Psoas muscle (tissue), 8 donors: Measurements from ENCODE around the gene TMEM43. TPM values are rescaled to one million over a fixed set of nuclear protein-coding genes. Genes with fewer than 3 reads are reported as not detected.

Source experiments
- ATAC-seq, 4 donors: fragments of 200-7000 bp; cut with Tn5 transposase; one replicate each; pipeline ENCODE4 v1.9.1; 2020; ENCODE audit warnings: moderate library complexity in 3 of 4, mild to moderate bottlenecking in 2 of 4
- DNase-seq, 2 donors: peaks; one replicate each; pipeline ENCODE4 v3.0.0-alpha.2; 2020
- H3K27ac ChIP-seq: fragments of 200-600 bp; one replicate; pipeline ENCODE4 v1.8.0; 2022
- H3K27me3 ChIP-seq, 3 donors: fragments of 200-600 bp in 1 of 3; one replicate each; pipeline versions ENCODE4 v1.6.1 to v1.8.0; 2013 to 2022; ENCODE audit warnings: low read length in 2 of 3, mild to moderate bottlenecking in 2 of 3, moderate library complexity in 1 of 3; ENCODE audit not compliant: insufficient read depth in 3 of 3
- H3K36me3 ChIP-seq, 2 donors: fragments of 200-600 bp in 1 of 2; one replicate each; pipeline versions ENCODE4 v1.6.1 to v1.8.0; 2013 to 2022; ENCODE audit warnings: low read depth in 1 of 2, mild to moderate bottlenecking in 1 of 2, moderate library complexity in 1 of 2; ENCODE audit not compliant: insufficient read depth in 1 of 2
- H3K4me1 ChIP-seq: fragments of 200-600 bp; one replicate; pipeline ENCODE4 v1.8.0; 2022
- H3K4me3 ChIP-seq: fragments of 200-600 bp; one replicate; pipeline ENCODE4 v1.8.0; 2022; ENCODE audit warnings: mild to moderate bottlenecking
- H3K9me3 ChIP-seq: fragments of 200-600 bp; one replicate; pipeline ENCODE4 v1.8.0; 2022
- WGBS, 3 donors: extraction: QIAGEN DNeasy Blood & Tissue Kit; methylation state at CpG; one replicate each; pipeline versions ENCODE4 v1.1.6 to v1.1.7; 2013; 5-methylcytosine and 5-hydroxymethylcytosine counted together
- intact Hi-C, 2 donors: fragments of 100-400 bp; cut with DNase I; formaldehyde crosslinking; loops; one replicate each; pipeline versions ENCODE4 v1.11.0 to v1.14.2; 2022
- polyA plus RNA-seq, 3 donors: library from polyadenylated mRNA; stranded (reverse); fragments of 200-250 nt; gene quantifications; one replicate each; pipeline ENCODE4 v1.2.3, GENCODE V29; 2013
- total RNA-seq, 4 donors: library from RNA; stranded (reverse); fragmentation: NEBNext Ultra II Directional in 2 of 4; extraction: Animal tissue kit (Norgen Biotek cat#: 25700) in 2 of 4; gene quantifications; one replicate each; pipeline versions ENCODE4 v1.2.1 to v1.2.4, GENCODE V29; 2021 to 2023
- TF ChIP-seq, protein P1 (sequence below): fragments of 200-600 bp; IDR thresholded peaks from one replicate; pipeline ENCODE4 v1.8.0; 2022; ENCODE audit warnings: antibody characterized with exemption
- donor health status: healthy with polysubstance abuse.
- donor health status: DM: no; HTN: no; CAD: no; lungs with moderate emphysema.
- donor health status: Bipolar disorder and iron deficiency.
- donor health status: healthy.
- donor health status: DM: yes; HTN: yes; CAD: no.
- donor health status: DM: no; HTN: no; CAD: no.
- donor health status: DM: no; HTN: no; CAD: no.
- donor health status: DM: yes; HTN: yes; CAD: no.

Gene TMEM43
- total and polyA plus RNA-seq, 7 donors, result 28.2 to 107 (median 41.5) TPM

- WGBS, 3 donors, result 90 to 92% (median 92%) methylated on average over 4 of the region's 4 CpGs
- H3K4me1 ChIP-seq, result no peaks in the 10 kb centered on the region
- H3K36me3 ChIP-seq, result peaks cover 22 to 46% of the 10 kb centered on the region in 2 donors
- no peak overlapping the region for H3K4me3 ChIP-seq
- TF ChIP-seq, protein P1, sequence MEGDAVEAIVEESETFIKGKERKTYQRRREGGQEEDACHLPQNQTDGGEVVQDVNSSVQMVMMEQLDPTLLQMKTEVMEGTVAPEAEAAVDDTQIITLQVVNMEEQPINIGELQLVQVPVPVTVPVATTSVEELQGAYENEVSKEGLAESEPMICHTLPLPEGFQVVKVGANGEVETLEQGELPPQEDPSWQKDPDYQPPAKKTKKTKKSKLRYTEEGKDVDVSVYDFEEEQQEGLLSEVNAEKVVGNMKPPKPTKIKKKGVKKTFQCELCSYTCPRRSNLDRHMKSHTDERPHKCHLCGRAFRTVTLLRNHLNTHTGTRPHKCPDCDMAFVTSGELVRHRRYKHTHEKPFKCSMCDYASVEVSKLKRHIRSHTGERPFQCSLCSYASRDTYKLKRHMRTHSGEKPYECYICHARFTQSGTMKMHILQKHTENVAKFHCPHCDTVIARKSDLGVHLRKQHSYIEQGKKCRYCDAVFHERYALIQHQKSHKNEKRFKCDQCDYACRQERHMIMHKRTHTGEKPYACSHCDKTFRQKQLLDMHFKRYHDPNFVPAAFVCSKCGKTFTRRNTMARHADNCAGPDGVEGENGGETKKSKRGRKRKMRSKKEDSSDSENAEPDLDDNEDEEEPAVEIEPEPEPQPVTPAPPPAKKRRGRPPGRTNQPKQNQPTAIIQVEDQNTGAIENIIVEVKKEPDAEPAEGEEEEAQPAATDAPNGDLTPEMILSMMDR, result no peak
- DNase-seq (no peak), ATAC-seq (no peak)
- intact Hi-C loops, result loop anchor here in 1 of 2 donors (10.0 kb wide), 1 partner anchor 554 kb away; no protein-coding TSS in a partner anchor
- H3K27ac ChIP-seq, result no peak overlapping the region
- no peaks in the 10 kb centered on the region for H3K9me3 ChIP-seq
- H3K27me3 ChIP-seq, result no peaks in the 10 kb centered on the region
These were observed 14.2 kb upstream of the TMEM43 start for GRCh38 chr3:14110699-14111098.

DNA sequence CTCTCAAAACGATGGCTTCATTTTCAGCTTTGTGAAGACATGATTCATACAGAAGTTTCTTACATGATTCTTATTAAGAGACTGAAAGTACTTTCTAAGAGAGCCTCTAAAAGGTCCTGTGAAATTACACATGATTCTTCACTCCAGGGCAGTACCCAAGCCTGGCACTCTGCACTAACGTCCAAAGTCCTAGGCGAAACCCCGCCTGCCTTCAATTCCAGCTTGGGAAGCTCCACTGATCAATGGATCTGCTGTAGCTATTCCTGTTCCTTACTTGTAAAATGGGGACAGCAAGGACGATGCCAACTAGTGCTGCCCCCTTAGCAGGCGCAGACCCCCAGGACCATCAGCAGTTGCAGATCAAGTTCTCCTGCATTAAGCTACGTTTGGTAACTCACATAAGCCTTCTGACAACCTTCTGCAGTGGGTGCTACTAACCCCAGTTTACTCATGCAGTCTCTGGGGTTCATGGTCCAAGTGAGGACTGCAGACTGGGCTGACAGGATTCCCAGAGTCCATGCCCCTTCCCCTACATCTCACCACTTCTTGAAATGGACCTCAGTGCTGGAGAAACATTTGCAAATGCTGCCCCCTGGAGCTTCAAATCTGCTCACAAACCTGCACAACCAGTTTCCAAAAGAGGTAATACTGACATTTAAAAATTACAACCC is 10.8 kb upstream of the TMEM43 start:
- Histone ChIP-seq H3K27ac (no peak overlapping the region), H3K36me3 (peaks cover 25 to 63% of the 10 kb centered on the region in 2 donors), H3K9me3 (no peaks in the 10 kb centered on the region), H3K4me1 (no peaks in the 10 kb centered on the region), H3K27me3 (no peaks in the 10 kb centered on the region), H3K4me3 (no peak overlapping the region)
- TF ChIP-seq, protein P1, result no peak
- ATAC-seq (no peak), DNase-seq (no peak)
- intact Hi-C loops, result loop anchor here in 1 of 2 donors (10.0 kb wide), 1 partner anchor 551 kb away; no protein-coding TSS in a partner anchor
- WGBS, 3 donors, result 89 to 95% (median 93%) methylated on average over 7 of the region's 7 CpGs

GRCh38 chr3:14117468-14118399 is 7.1 kb upstream of the TMEM43 start:
- no peak for DNase-seq
- Histone ChIP-seq H3K9me3 (no peaks in the 10 kb centered on the region), H3K4me3 (no peak overlapping the region), H3K36me3 (peaks cover 27 to 79% of the 10 kb centered on the region in 2 donors), H3K27ac (no peak overlapping the region), H3K27me3 (no peaks in the 10 kb centered on the region), H3K4me1 (peaks cover 3% of the 10 kb centered on the region)
- ATAC-seq, result no peak
- intact Hi-C loops, result loop anchor here in 1 of 2 donors (5.0 to 10.0 kb wide), 2 partner anchors 220 to 547 kb away; no protein-coding TSS in a partner anchor
- TF ChIP-seq, protein P1, result no peak
- WGBS, 3 donors, result 88 to 92% (median 90%) methylated on average over 10 of the region's 10 CpGs

DNA sequence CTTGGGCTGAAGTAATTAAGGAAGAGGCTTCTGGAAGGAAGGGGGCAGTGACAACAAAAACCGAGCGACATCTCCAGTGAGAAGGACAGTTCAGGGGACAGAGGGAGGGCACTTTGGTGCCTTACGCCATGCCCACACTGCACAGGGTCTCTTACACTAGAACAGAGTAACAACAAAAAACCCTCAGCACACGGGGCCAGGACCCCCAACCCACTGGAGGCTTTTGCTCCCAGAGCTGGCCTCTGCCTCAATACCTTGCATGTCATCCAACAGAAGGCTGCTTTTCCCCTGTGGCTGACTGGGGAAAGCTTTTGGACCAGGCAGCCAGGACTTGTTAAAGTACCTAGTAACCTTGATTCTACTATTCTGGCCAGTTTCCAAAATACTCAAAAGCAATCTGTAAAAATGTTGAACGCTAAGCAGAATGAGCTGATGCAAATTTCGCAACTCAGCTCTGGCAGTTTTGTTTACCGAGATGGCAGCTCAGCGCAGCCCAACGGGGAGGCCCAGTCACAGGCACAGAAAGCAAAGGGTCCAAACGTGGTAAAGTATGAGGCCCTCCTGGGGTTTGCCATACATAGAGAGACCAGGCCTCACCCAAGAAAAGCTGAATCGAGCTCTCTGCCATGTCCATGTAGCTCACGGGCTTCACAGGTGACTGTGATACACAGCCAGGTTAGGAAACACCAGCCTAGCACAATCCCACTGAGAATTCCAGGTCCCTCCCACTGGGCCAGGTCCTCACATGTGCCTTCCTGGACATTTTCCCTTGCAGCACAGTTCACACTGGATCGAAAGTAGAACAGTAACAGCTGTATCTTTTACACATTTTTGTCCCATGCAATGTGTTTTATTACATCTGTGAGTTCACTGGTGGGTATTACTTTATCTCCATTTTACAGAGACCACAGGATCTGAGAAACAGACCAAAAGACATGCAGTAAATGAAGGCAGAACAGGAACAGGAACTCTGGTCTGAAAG is 6.2 kb upstream of the TMEM43 start:
- H3K27ac ChIP-seq, result no peak overlapping the region
- intact Hi-C loops, result loop anchor here in 1 of 2 donors (5.0 to 10.0 kb wide), 2 partner anchors 221 to 546 kb away; no protein-coding TSS in a partner anchor
- H3K27me3 ChIP-seq, result no peaks in the 10 kb centered on the region
- WGBS, 3 donors, result 70 to 81% (median 74%) methylated on average over 13 of the region's 13 CpGs
- peaks cover 12% of the 10 kb centered on the region for H3K4me1 ChIP-seq
- ATAC-seq (no peak), DNase-seq (no peak)
- TF ChIP-seq, protein P1, result no peak
- H3K9me3 ChIP-seq, result no peaks in the 10 kb centered on the region
- H3K36me3 ChIP-seq, result peaks cover 21 to 70% of the 10 kb centered on the region in 2 donors
- H3K4me3 ChIP-seq, result no peak overlapping the region
